ENCODE data around the gene CAPN10.
"Not testable (repeated sequence)": the region's sequence is repeated elsewhere in the genome, so short reads cannot be mapped to it uniquely, and the experiment has no call there.

The CAPN10 gene

GRCh38 chr2:240601061-240601830, 14.7 kb downstream of the CAPN10 start:
- DNase-seq (ENCODE audit: low read depth in 1 of 2, low spot score in 1 of 2), result no peak

GRCh38 chr2:240601831-240602160, 15.3 kb downstream of the CAPN10 start:
- DNase-seq (ENCODE audit: low read depth in 1 of 2, low spot score in 1 of 2), result no peak

- DNase-seq (ENCODE audit: low read depth in 1 of 2, low spot score in 1 of 2), result no peak
These were observed 15.9 kb downstream of the CAPN10 start for GRCh38 chr2:240602266-240603050.

- DNase-seq (ENCODE audit: low read depth in 1 of 2, low spot score in 1 of 2), result no peak
These were observed 16.7 kb downstream of the CAPN10 start for GRCh38 chr2:240603081-240603835.

GRCh38 chr2:240603846-240604245, 17.3 kb downstream of the CAPN10 start:
- DNase-seq (ENCODE audit: low read depth in 1 of 2, low spot score in 1 of 2), result no peak

- DNase-seq (ENCODE audit: low read depth in 1 of 2, low spot score in 1 of 2), result no peak
These were observed 17.9 kb downstream of the CAPN10 start for GRCh38 chr2:240604291-240604938.

GRCh38 chr2:240604939-240605716, 18.6 kb downstream of the CAPN10 start:
- no peak for DNase-seq (ENCODE audit: low read depth in 1 of 2, low spot score in 1 of 2)

GRCh38 chr2:240605867-240606743, 19.6 kb downstream of the CAPN10 start:
- no peak for DNase-seq (ENCODE audit: low read depth in 1 of 2, low spot score in 1 of 2)

GRCh38 chr2:240611601-240612210, 25.2 kb downstream of the CAPN10 start:
- no peak for DNase-seq (ENCODE audit: low read depth in 1 of 2, low spot score in 1 of 2)

- no peak for DNase-seq (ENCODE audit: low read depth in 1 of 2, low spot score in 1 of 2)
These were observed 27.2 kb downstream of the CAPN10 start for GRCh38 chr2:240613781-240614180.

GRCh38 chr2:240614391-240614790, 27.9 kb downstream of the CAPN10 start:
- DNase-seq (ENCODE audit: low read depth in 1 of 2, low spot score in 1 of 2), result no peak

- no peak for DNase-seq (ENCODE audit: low read depth in 1 of 2, low spot score in 1 of 2)
These were observed 28.9 kb downstream of the CAPN10 start for GRCh38 chr2:240615396-240615795.

- DNase-seq (ENCODE audit: low read depth in 1 of 2, low spot score in 1 of 2), result no peak
These were observed 29.4 kb downstream of the CAPN10 start for GRCh38 chr2:240615820-240616547.

GRCh38 chr2:240616860-240617666, 30.5 kb downstream of the CAPN10 start:
- not testable (repeated sequence) for DNase-seq (ENCODE audit: low read depth in 1 of 2, low spot score in 1 of 2)

GRCh38 chr2:240618776-240619175, 32.2 kb downstream of the CAPN10 start:
- no peak for DNase-seq (ENCODE audit: low read depth in 1 of 2, low spot score in 1 of 2)

GRCh38 chr2:240619506-240620148, 33.1 kb downstream of the CAPN10 start:
- peak in 1 of 2 donors; percentile 0 for DNase-seq (ENCODE audit: low read depth in 1 of 2, low spot score in 1 of 2)

GRCh38 chr2:240620149-240620731, 33.7 kb downstream of the CAPN10 start:
- no peak for DNase-seq (ENCODE audit: low read depth in 1 of 2, low spot score in 1 of 2)

All from stimulated activated CD4-positive, alpha-beta T cell treated with anti-CD3 and anti-CD28 coated beads, Interleukin-15, amount 100 ng/mL, for 1 hour (primary cell).